C4-2B (cell line): ENCODE results near the gene MEIS2.

ENCODE experiments used
- CTCF ChIP-seq: fragments of 450-650 bp; conservative IDR thresholded peaks from 2 replicates; pipeline ENCODE4 v1.5.1; 2017; ENCODE audit warnings: mild to moderate bottlenecking
- ZFX ChIP-seq: fragments of 450-650 bp; IDR thresholded peaks from 2 replicates; pipeline ENCODE4 v1.6.1; 2017

- TF ChIP-seq CTCF (no peak), ZFX (no peak)
These were observed 132.4 kb downstream of the MEIS2 start for GRCh38 chr15:36967929-36968328.
